Parathyroid adenoma (tissue), 2 donors: ENCODE data around the gene ZFHX3.

Source experiments
- H2AFZ ChIP-seq: fragments of 300-600 bp; sonication (generic); one replicate; pipeline ENCODE4 v1.7.0; 2017; ENCODE audit warnings: antibody characterized with exemption, mild to moderate bottlenecking
- H3K27ac ChIP-seq: fragments of 300-600 bp; sonication (generic); one replicate; pipeline ENCODE4 v1.7.0; 2017
- H3K27me3 ChIP-seq: fragments of 300-600 bp; sonication (generic); one replicate; pipeline ENCODE4 v1.7.0; 2017; ENCODE audit warnings: low read length; ENCODE audit not compliant: control insufficient read depth, insufficient read depth
- H3K36me3 ChIP-seq: fragments of 300-600 bp; sonication (generic); one replicate; pipeline ENCODE4 v1.7.0; 2017; ENCODE audit warnings: low read length; ENCODE audit not compliant: control insufficient read depth, insufficient read depth
- H3K4me1 ChIP-seq: fragments of 300-600 bp; sonication (generic); one replicate; pipeline ENCODE4 v1.7.0; 2017; ENCODE audit warnings: control low read depth
- H3K4me2 ChIP-seq: fragments of 300-600 bp; sonication (generic); one replicate; pipeline ENCODE4 v1.7.0; 2017; ENCODE audit warnings: low read length
- H3K4me3 ChIP-seq: fragments of 300-600 bp; sonication (generic); one replicate; pipeline ENCODE4 v1.7.0; 2017; ENCODE audit warnings: low read depth, low read length
- H3K79me2 ChIP-seq: fragments of 300-600 bp; sonication (generic); one replicate; pipeline ENCODE4 v1.7.0; 2017; ENCODE audit warnings: control low read depth
- H3K9ac ChIP-seq: fragments of 300-600 bp; sonication (generic); one replicate; pipeline ENCODE4 v1.7.0; 2017; ENCODE audit warnings: mild to moderate bottlenecking
- H3K9me3 ChIP-seq: fragments of 300-600 bp; sonication (generic); one replicate; pipeline ENCODE4 v1.7.0; 2017; ENCODE audit warnings: low read length; ENCODE audit not compliant: control insufficient read depth
- CTCF ChIP-seq: fragments of 300-600 bp; sonication (generic); IDR thresholded peaks from one replicate; pipeline ENCODE4 v1.7.0; 2017; ENCODE audit warnings: antibody characterized with exemption, mild to moderate bottlenecking
- donor health status: primary hyperparathyroidism.

Gene ZFHX3

GRCh38 chr16:72963533-72964315, 84.2 kb downstream of the ZFHX3 start:
- Histone ChIP-seq H3K79me2 (peaks cover 64% of the 10 kb centered on the region), H3K9me3 (no peaks in the 10 kb centered on the region), H3K4me1 (peaks cover 24% of the 10 kb centered on the region), H3K36me3 (no peaks in the 10 kb centered on the region), H3K4me2 (no peak overlapping the region), H3K9ac (no peak overlapping the region), H3K4me3 (no peak overlapping the region), H2AFZ (no peak overlapping the region), H3K27ac (no peak overlapping the region), H3K27me3 (no peaks in the 10 kb centered on the region)
- TF ChIP-seq CTCF: no peak

GRCh38 chr16:72962347-72962746, 85.6 kb downstream of the ZFHX3 start:
- H3K27me3 ChIP-seq: no peaks in the 10 kb centered on the region
- H3K9ac ChIP-seq: no peak overlapping the region
- no peak for TF ChIP-seq CTCF
- H3K4me1 ChIP-seq: peaks cover 24% of the 10 kb centered on the region
- no peaks in the 10 kb centered on the region for H3K36me3 ChIP-seq
- H3K4me2 ChIP-seq: no peak overlapping the region
- peaks cover 74% of the 10 kb centered on the region for H3K79me2 ChIP-seq
- no peak overlapping the region for H3K27ac ChIP-seq
- H3K4me3 ChIP-seq: no peak overlapping the region
- H2AFZ ChIP-seq: no peak overlapping the region
- no peaks in the 10 kb centered on the region for H3K9me3 ChIP-seq

GRCh38 chr16:72961863-72962262, 86.1 kb downstream of the ZFHX3 start:
- Histone ChIP-seq H3K4me1 (peaks cover 24% of the 10 kb centered on the region), H3K4me3 (no peak overlapping the region), H3K27ac (no peak overlapping the region), H3K36me3 (no peaks in the 10 kb centered on the region), H2AFZ (no peak overlapping the region), H3K9ac (no peak overlapping the region), H3K4me2 (no peak overlapping the region), H3K79me2 (peaks cover 70% of the 10 kb centered on the region), H3K27me3 (no peaks in the 10 kb centered on the region), H3K9me3 (no peaks in the 10 kb centered on the region)
- TF ChIP-seq CTCF: no peak

GRCh38 chr16:72961115-72961832, 86.7 kb downstream of the ZFHX3 start:
- peaks cover 24% of the 10 kb centered on the region for H3K4me1 ChIP-seq
- H3K36me3 ChIP-seq: no peaks in the 10 kb centered on the region
- peak overlapping the region; percentile 43 for H3K27ac ChIP-seq
- H3K9me3 ChIP-seq: no peaks in the 10 kb centered on the region
- H2AFZ ChIP-seq: peak overlapping the region; percentile 16
- H3K4me2 ChIP-seq: peak overlapping the region; percentile 46
- peak; percentile 70 for TF ChIP-seq CTCF
- H3K9ac ChIP-seq: no peak overlapping the region
- H3K4me3 ChIP-seq: no peak overlapping the region
- H3K27me3 ChIP-seq: no peaks in the 10 kb centered on the region
- peaks cover 66% of the 10 kb centered on the region for H3K79me2 ChIP-seq
